ENCODE data around the gene CATSPERZ.

DNA sequence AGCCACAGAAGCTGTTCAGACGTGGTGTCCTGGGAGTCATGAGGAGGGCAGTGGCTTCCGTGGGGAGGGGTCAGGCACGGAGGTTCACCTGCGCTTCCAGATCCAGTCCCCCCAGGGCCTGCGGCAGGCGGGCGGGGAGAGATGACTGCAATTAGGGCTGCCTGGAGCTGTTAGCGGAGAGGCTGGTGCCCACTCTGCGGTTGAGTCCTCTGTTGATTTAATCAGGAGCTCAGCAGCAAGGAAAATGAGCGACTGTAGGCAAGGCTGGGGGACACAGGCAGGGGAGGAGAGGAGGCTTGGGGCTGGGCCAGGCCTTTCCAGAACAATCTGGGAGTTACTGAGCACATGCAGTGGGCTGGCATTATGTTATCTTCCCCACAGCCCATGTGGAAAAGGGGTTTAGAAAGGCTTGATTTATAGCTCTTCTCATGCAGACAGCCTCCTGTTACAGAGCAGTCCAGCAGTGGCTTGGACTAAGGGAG, 35.7 kb upstream of the CATSPERZ start:
- TF ChIP-seq, protein P1, sequence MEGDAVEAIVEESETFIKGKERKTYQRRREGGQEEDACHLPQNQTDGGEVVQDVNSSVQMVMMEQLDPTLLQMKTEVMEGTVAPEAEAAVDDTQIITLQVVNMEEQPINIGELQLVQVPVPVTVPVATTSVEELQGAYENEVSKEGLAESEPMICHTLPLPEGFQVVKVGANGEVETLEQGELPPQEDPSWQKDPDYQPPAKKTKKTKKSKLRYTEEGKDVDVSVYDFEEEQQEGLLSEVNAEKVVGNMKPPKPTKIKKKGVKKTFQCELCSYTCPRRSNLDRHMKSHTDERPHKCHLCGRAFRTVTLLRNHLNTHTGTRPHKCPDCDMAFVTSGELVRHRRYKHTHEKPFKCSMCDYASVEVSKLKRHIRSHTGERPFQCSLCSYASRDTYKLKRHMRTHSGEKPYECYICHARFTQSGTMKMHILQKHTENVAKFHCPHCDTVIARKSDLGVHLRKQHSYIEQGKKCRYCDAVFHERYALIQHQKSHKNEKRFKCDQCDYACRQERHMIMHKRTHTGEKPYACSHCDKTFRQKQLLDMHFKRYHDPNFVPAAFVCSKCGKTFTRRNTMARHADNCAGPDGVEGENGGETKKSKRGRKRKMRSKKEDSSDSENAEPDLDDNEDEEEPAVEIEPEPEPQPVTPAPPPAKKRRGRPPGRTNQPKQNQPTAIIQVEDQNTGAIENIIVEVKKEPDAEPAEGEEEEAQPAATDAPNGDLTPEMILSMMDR (IDR thresholded peaks at IDR 0.05), result no peak
- no peak for TF ChIP-seq POLR2A (IDR thresholded peaks at IDR 0.05)

Measured in testis (tissue), 2 donors.